Body of pancreas (tissue), 4 donors: ENCODE data around the gene PLCB1.

ENCODE experiments used
- CTCF ChIP-seq, 7 experiments: fragments of 450-650 bp in 4 of 7; fragments of 200-600 bp in 3 of 7; sonication (generic) in 3 of 7; IDR thresholded peaks; one replicate each; pipeline ENCODE4 v1.5.1; 2016 to 2019; ENCODE audit warnings: antibody characterized with exemption in 7 of 7
- POLR2A ChIP-seq, 3 donors: fragments of 450-650 bp; IDR thresholded peaks; one replicate each; pipeline ENCODE4 v1.6.1; 2016; ENCODE audit warnings: antibody characterized with exemption in 3 of 3, mild to moderate bottlenecking in 2 of 3

DNA sequence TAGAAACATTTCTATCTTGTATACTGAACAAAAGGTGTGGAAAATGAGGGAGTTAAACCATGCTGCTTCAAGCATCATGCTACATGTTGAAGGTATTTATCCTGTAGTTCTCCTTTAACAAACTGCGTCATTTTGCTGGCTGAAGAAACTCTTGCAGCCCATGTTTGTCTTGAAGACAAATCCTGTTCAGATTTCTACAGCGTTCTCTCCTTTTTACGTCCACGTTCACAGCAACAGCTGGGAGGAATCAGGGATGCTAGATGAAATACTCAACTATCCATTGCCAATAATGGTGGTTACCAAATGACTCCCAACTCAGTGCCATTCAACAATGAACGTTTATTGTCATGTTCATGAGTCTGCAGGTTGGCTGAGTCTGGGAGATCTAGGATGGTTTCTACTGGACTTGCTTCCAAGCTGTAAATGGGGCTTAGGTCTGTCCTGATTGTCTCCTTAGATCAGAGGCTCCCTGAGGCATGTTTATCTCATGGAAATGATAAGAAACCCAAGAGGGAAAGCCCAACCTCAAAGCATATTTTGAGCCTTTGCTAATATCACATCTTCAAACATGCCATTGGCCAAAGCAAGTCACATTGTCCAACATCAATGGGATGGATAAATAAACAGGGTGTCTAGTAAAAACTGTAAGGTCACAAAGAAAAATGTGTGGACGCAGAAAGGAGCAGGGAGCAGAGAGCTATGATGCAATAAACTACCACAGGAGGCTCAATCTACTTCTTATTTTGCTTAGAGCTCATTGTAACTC lies 2.7 kb upstream of the PLCB1 start:
- TF ChIP-seq CTCF (IDR thresholded peaks at IDR 0.05): no peak
- TF ChIP-seq POLR2A (IDR thresholded peaks at IDR 0.05): no peak
